HG02852 (cell line): Measurements from ENCODE around the gene RASEF.
"Not testable (repeated sequence)": the region's sequence is repeated elsewhere in the genome, so short reads cannot be mapped to it uniquely, and the experiment has no call there.

Experiments
- ATAC-seq: cut with Tn5 transposase; IDR thresholded peaks from one replicate; pipeline ENCODE4 v1.9.1; 2021; ENCODE audit warnings: mild to moderate bottlenecking, moderate library complexity; ENCODE audit not compliant: unreplicated experiment

RASEF gene

GRCh38 chr9:83062651-83063527, at the start of gene RASEF:
Gene RASEF (minus strand): TSS chr9:83063142. CDS start chr9:83062867, 275 bp downstream.
- no peak for ATAC-seq

GRCh38 chr9:83111169-83111568, 48.2 kb upstream of the RASEF start:
- ATAC-seq = no peak

- no peak for ATAC-seq
These were observed 46.4 kb upstream of the RASEF start for GRCh38 chr9:83109296-83109695.

- no peak for ATAC-seq
These were observed 45.3 kb upstream of the RASEF start for GRCh38 chr9:83108208-83108607.

GRCh38 chr9:83106772-83107171, 43.8 kb upstream of the RASEF start:
- no peak for ATAC-seq

- no peak for ATAC-seq
These were observed 43.3 kb upstream of the RASEF start for GRCh38 chr9:83106263-83106662.

DNA sequence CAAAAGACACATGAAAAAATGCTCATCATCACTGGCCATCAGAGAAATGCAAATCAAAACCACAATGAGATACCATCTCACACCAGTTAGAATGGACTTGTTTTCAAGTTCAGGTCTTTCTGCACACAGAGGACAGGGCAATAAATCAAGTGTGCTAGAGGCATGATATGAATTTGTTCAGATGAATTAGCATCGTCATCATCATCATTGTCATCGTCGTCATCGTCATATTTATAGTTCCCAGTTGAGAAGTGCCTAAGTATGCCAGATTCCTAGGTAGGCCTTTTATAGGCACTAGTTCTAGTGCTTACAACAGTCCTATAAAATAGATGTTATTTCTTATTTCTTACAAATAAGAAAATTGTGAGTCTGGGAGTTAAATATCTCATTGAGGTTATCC, 34.7 kb upstream of the RASEF start:
- no peak for ATAC-seq

DNA sequence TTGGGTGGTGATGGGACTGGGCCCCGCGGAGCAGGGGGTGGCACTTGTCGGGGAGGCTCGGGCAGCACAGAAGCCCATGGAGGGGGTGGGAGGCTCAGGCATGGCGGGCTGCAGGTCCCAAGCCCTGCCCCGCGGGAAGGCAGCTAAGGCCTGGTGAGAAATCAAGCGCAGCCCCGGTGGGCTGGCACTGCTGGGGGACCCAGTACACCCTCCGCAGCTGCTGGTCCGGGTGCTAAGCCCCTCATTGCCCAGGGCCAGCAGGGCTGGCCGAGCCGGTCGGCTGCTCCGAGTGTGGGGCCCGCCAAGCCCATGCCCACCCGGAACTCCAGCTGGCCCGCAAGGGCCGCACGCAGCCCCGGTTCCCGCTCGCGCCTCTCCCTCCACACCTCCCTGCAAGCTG, 30.4 kb upstream of the RASEF start:
- not testable (repeated sequence) for ATAC-seq

GRCh38 chr9:83081846-83082245, 18.9 kb upstream of the RASEF start:
- no peak for ATAC-seq

DNA sequence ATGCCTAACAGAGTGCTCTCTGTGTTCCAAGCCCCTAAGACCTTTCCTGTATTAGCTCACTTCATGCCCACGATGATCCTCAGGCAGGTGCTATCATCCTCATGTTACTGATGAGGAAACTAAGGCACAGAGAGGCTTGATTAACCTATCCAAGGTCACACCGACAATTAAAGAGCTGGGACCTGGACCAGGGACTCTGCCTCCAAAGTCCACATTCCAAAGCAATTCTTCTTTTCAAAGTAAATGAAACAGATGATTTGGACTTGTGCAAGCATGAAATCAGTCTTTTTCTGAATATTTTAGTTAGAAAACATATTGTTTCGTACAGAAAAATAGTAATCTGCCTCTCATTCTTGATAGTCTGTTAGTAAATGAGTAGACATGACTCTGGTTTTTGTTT, 18.1 kb upstream of the RASEF start:
- no peak for ATAC-seq

- ATAC-seq = not testable (repeated sequence)
These were observed 13.0 kb upstream of the RASEF start for GRCh38 chr9:83075932-83076331.

DNA sequence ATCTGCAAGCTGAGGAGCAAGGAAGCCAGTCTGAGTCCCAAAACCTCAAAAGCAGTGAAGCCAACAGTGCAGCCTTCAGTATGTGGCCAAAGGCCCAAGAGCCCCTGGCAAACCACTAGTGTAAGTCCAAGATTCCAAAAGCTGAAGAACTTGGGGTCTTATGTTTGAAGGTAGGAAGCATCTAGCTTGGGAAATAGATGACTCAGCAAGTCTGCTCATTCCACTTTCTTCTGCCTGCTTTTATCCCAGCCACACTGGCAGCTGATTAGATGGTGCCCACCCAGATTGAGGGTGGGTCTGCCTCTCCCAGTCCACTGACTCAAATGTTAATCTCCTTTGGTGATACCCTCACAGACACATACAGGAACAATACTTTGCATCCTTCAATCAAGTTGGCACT, 9.6 kb upstream of the RASEF start:
- ATAC-seq = not testable (repeated sequence)

DNA sequence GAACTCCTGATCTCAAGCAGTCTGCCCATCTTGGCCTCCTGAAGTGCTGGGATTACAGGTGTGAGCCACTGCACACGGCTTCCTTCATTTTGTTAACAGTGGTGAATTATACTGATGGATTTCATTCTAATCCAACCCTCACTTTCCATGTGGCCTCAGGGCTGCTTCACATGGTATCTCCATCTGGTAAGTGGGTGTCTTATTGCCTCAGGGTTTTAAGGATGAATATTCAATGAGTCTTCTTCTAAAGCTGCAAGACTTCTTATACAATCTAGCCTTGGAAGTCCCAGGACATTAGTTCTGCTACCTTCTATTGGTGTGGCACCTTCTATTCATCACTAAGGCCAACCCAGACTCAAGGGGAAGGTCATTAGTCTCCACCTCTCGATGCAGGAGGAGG, 8.7 kb upstream of the RASEF start:
- ATAC-seq = no peak

DNA sequence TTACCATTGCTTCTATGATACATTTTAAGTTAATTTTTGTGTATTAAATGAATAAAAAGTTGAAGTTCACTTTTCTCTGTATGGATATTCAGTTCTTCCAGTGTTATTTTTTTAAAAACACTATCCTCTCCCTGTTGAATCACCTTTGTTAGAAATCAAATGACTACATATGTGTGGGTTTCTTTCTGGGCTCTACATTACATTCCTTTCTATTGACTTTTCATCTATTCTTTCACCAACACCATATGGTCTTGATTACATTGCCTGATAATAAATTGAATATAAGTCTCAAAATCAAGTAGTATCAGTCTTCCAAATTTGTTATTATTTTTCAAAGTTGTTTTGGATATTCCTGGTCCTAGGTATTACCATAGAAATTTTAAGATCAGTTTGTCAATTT, 7.3 kb upstream of the RASEF start:
- no peak for ATAC-seq

DNA sequence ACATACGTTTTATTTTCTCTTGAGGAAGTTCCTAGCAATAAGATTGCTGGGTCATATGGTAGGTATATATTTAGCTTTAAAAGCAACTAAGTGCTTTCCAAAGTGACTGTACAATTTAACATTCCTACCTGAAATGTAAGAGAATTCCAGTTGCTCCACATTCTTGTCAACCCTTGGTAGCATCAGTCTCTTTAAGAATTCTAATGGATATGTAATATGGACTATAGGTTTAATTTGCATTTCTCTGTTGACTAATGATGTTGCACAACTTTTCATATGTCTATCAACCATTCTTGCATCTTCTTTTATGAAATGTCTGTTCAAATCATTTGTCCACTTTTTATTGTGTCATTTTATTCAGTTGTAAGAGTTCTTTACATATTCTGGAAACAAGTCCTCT, 6.7 kb upstream of the RASEF start:
- no peak for ATAC-seq

GRCh38 chr9:83068414-83068813, 5.5 kb upstream of the RASEF start:
- ATAC-seq = no peak

DNA sequence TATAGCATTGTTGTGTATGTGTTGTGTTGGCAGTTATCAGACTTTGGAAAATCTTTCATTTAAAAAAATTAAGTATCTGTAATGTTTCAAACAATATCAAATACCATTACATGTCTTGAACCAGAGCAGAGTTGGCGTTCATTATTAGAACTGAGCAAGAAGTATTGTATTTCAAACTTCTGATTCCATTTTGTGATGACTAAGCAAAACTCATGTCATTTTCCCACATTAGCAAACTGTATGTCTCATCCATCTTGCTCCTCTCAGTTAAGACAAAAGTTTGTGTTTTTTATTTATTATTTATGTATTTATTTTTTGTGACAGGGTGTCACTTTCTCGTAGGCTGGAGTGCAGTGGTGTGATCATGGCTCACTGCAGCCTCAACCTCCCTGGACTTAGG, 4.6 kb upstream of the RASEF start:
- no peak for ATAC-seq

- ATAC-seq = no peak
These were observed 3.8 kb upstream of the RASEF start for GRCh38 chr9:83066771-83067170.

- ATAC-seq = no peak
These were observed 2.3 kb upstream of the RASEF start for GRCh38 chr9:83065233-83065632.

DNA sequence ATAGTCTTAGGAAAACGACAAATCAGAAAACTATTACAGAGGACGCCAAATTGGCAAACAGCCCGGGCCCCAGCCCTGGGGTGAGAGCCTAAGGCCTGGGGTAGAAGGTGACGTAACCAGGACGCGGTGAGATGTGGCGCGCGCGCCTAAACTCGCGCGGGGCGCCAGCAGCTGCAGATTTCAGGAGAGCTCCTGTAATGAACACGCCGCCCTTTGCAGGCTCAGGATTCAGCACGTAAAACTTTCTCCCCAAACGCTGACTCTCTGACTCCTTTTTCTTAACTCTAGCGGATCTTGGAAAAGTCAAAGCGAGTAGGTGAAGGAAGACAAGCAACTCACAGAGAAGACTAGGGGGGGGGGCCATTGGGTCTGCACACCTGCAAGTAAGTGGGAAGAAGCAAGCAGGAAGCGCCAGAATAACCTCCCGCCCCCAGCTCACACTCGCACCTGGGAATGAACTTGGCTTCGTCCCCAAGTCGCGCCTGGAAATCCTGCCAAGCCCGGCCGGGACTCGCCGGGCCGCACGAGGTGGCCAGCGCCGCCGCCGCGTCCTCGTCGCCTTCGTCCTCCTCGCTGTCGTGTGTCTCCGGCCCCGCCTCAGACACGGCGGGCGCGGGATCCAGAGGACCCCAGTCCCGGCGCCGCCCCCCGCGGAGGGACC, 822 bp downstream of the RASEF start:
- no peak for ATAC-seq

GRCh38 chr9:83061036-83061435, 1.9 kb downstream of the RASEF start:
- no peak for ATAC-seq

DNA sequence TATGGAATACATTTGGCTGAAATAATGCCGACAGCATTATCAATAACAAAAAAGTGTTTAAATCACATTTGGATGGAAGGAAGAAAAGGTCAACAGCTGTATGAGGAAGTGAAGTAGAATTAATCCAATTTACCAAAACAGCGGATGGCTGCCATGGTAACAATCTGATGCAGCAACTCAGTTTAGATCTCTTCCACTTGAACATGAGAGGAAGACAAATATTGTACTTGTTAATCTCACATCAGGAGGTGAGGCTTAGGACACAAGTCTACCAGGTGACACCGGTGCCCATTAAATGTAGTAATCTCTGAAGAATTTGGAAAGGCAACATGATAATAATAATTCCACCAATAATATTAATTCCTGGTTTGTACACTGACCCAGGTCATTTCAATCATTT, 2.4 kb downstream of the RASEF start:
- ATAC-seq = no peak
